ENCODE measurements around the gene RPL22. TPM values are rescaled to one million over a fixed set of nuclear protein-coding genes. Genes with fewer than 3 reads are reported as not detected.
A peak's percentile ranks its signal among the peaks of the same experiment; 100 is the strongest.

The RPL22 gene
- total and polyA plus RNA-seq, 2 of the 4 experiments (the other 2 are of a cell fraction) = 26.2 to 131 TPM

GRCh38 chr1:6241107-6241886 is 41.9 kb upstream of the RPL22 start:
- Histone ChIP-seq H2AFZ (replicated peaks; ENCODE audit: low read length, poor library complexity) (peak overlapping the region; percentile 33), H4K5ac (ENCODE audit: low read depth, low read length) (no peak overlapping the region), H3K27me3 (ENCODE audit: control insufficient read depth, insufficient read depth, low read length) (peaks cover 54% of the 10 kb centered on the region), H3K4me3 (ENCODE audit: insufficient read depth, low read depth, low read length) (no peak overlapping the region), H3K9ac (ENCODE audit: low read depth, low read length) (no peak overlapping the region), H2AK9ac (replicated peaks; ENCODE audit: low read depth, low read length, poor library complexity) (no peak overlapping the region), H4K91ac (ENCODE audit: insufficient read depth, low read depth, low read length) (no peak overlapping the region), H2AK5ac (ENCODE audit: low read depth, low read length) (no peak overlapping the region), H2BK15ac (ENCODE audit: low read depth, low read length) (no peak overlapping the region), H4K8ac (ENCODE audit: low read depth in 2 of 2, low read length in 2 of 2) (no peak overlapping the region), H3K23ac (ENCODE audit: low read depth, low read length) (no peak overlapping the region), H2BK120ac (ENCODE audit: low read depth, low read length) (no peak overlapping the region), H3K4me2 (ENCODE audit: low read depth, low read length) (no peak overlapping the region; the same call in 1 of the 2 replicates), H3K27ac (ENCODE audit: insufficient read depth, low read length) (no peak overlapping the region), H3K9me1 (ENCODE audit: insufficient read depth, low read length) (no peaks in the 10 kb centered on the region), H3K56ac (ENCODE audit: extremely low read depth, insufficient read depth, low read length) (no peak overlapping the region), H2BK20ac (ENCODE audit: low read depth, low read length) (no peak overlapping the region), H3K18ac (ENCODE audit: low read depth, low read length) (no peak overlapping the region), H4K20me1 (ENCODE audit: insufficient read depth, low read length) (peaks cover 2% of the 10 kb centered on the region; the same call in 1 of the 2 replicates), H3K14ac (replicated peaks; ENCODE audit: low read depth, low read length) (no peak overlapping the region), H3K79me1 (ENCODE audit: low read depth in 1 of 2, low read length in 2 of 2) (no peaks in the 10 kb centered on the region), H3K4ac (ENCODE audit: low read depth, low read length) (no peak overlapping the region), H3K4me1 (ENCODE audit: control insufficient read depth, insufficient read depth, low read length) (no peaks in the 10 kb centered on the region), H3K9me3 (ENCODE audit: control insufficient read depth, insufficient read depth, low read length) (no peaks in the 10 kb centered on the region), H3K36me3 (ENCODE audit: control insufficient read depth, insufficient read depth, low read length) (no peaks in the 10 kb centered on the region), H2BK5ac (ENCODE audit: low read depth, low read length, poor library complexity, severe bottlenecking) (no peak overlapping the region)
- CTCF ChIA-PET = interaction anchor here (0.6 kb wide), 1 partner anchor 207 kb away, joined by 3 read pairs; no protein-coding TSS in a partner anchor
- in situ Hi-C loops (cut with MboI; ENCODE audit: low sequenced_read_pairs) = no loop called here
- POLR2A ChIA-PET (ENCODE audit: unreplicated experiment) = no interaction called here
- WGBS, 2 experiments (ENCODE audit: extremely low coverage in 2 of 2, insufficient read length in 1 of 2) = 29% methylated on average over 11 of the region's 33 CpGs; no CpG with 5 or more reads in 1 of the 2 experiments
- ATAC-seq (ENCODE audit: low read depth) (no peak), DNase-seq (no peak)
- intact Hi-C loops (cut with micrococcal nuclease) = no loop called here
- no TSS peak for BruUV-seq (replicated peaks)
- dilution Hi-C loops (cut with HindIII; ENCODE audit: low sequenced_read_pairs, unreplicated experiment) = no loop called here
- TF ChIP-seq RFX5 (IDR thresholded peaks at IDR 0.05; ENCODE audit: low read depth, low read length) (no peak), ELK1 (IDR thresholded peaks at IDR 0.05; ENCODE audit: borderline replicate concordance, low read depth, low read length) (no peak), MXI1 (IDR thresholded peaks at IDR 0.05; ENCODE audit: borderline replicate concordance, low read depth, low read length) (no peak), RAD21 (IDR thresholded peaks at IDR 0.05; ENCODE audit: low read length) (no peak), USF2 (IDR thresholded peaks at IDR 0.05; ENCODE audit: low read depth, low read length) (no peak), BHLHE40 (IDR thresholded peaks at IDR 0.05; ENCODE audit: low read depth, low read length) (no peak), FOS (IDR thresholded peaks at IDR 0.05; ENCODE audit: low read depth, low read length) (no peak), MAZ (IDR thresholded peaks at IDR 0.05; ENCODE audit: borderline replicate concordance, low read depth, low read length) (no peak), MAFK (IDR thresholded peaks at IDR 0.05; ENCODE audit: low read depth, low read length) (no peak), SMC3 (IDR thresholded peaks at IDR 0.05; ENCODE audit: low read depth, low read length) (no peak), CEBPB (IDR thresholded peaks at IDR 0.05; ENCODE audit: low read depth, low read length) (no peak), RCOR1 (IDR thresholded peaks at IDR 0.05; ENCODE audit: insufficient replicate concordance, low read length) (no peak), CTCF (conservative IDR thresholded peaks at IDR 0.05; ENCODE audit: low read depth, low read length) (no peak), CHD1 (IDR thresholded peaks at IDR 0.05; ENCODE audit: low read depth, low read length) (no peak), POLR2A (IDR thresholded peaks at IDR 0.05; ENCODE audit: low read depth, low read length) (no peak)

All from IMR-90 (cell line).